ENCODE results near the gene PEX11G.

- TF ChIP-seq CTCF (IDR thresholded peaks at IDR 0.05; ENCODE audit: low read length) (no peak), EZH2 (IDR thresholded peaks at IDR 0.05; ENCODE audit: borderline replicate concordance, low read length) (no peak)
Measured at GRCh38 chr19:7492142-7492541, 3.3 kb upstream of the PEX11G start.

Data from OCI-LY1 (cell line).